Type B pancreatic cell (in vitro differentiated cells): ENCODE measurements around the gene RCAN1. TPM values are rescaled to one million over a fixed set of nuclear protein-coding genes. Genes with fewer than 3 reads are reported as not detected.

Source experiments
- DNase-seq: peaks from one replicate; pipeline ENCODE4 v3.0.0; 2021; ENCODE audit warnings: mixed read lengths; ENCODE audit not compliant: unreplicated experiment; ENCODE audit errors: extremely low spot score
- H3K27ac Mint-ChIP-seq: 2 replicates; pipeline ENCODE4 v1.8.0; 2021; ENCODE audit warnings: mild to moderate bottlenecking, mixed read lengths
- H3K27me3 Mint-ChIP-seq: 2 replicates; pipeline ENCODE4 v1.8.0; 2021; ENCODE audit warnings: mixed read lengths
- H3K36me3 Mint-ChIP-seq: 2 replicates; pipeline ENCODE4 v1.8.0; 2021; ENCODE audit warnings: mixed read lengths
- H3K4me1 Mint-ChIP-seq: one replicate; pipeline ENCODE4 v1.8.0; 2021; ENCODE audit warnings: mixed read lengths; ENCODE audit not compliant: unreplicated experiment
- H3K4me3 Mint-ChIP-seq: 2 replicates; pipeline ENCODE4 v1.8.0; 2021; ENCODE audit warnings: mild to moderate bottlenecking, mixed read lengths
- H3K9me3 Mint-ChIP-seq: 2 replicates; pipeline ENCODE4 v1.8.0; 2021; ENCODE audit warnings: mixed read lengths
- total RNA-seq: library from RNA; stranded (reverse); gene quantifications from 2 replicates; pipeline ENCODE4 v1.2.1, GENCODE V29; 2021; ENCODE audit warnings: low replicate concordance
- TF ChIP-seq, protein P1 (sequence below): fragments of 200-600 bp; sonication (generic); conservative IDR thresholded peaks from 2 replicates; pipeline ENCODE4 v1.5.0; 2021; ENCODE audit warnings: antibody characterized with exemption, mild to moderate bottlenecking

The RCAN1 gene
- total RNA-seq, 1 donor from 2014 or later = 16.5 TPM

DNA sequence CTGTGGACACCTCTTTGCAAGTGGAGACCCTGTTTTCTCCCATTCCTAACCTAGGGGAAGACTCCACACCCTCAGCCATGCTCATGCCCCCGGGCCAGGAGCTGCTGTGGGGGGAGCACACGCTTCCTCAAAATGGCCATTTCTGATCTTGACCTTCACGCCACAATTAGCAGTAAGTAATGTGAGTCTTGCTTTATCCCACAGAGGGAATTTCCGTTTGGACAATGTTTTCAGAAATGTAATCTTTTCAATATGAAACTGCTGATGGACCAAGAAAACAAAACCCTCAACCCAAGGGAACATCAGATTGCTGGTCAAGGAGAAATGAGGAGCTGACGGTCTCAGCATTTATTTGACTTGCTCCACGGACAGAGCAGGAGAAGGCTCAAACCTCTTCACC is 94.6 kb downstream of the RCAN1 start:
- Mint-ChIP-seq H3K4me3 (no peak overlapping the region), H3K9me3 (no peaks in the 10 kb centered on the region), H3K27me3 (peaks cover 7% of the 10 kb centered on the region), H3K36me3 (peaks cover 30% of the 10 kb centered on the region), H3K4me1 (peaks cover 29% of the 10 kb centered on the region), H3K27ac (no peak overlapping the region)
- TF ChIP-seq, protein P1, sequence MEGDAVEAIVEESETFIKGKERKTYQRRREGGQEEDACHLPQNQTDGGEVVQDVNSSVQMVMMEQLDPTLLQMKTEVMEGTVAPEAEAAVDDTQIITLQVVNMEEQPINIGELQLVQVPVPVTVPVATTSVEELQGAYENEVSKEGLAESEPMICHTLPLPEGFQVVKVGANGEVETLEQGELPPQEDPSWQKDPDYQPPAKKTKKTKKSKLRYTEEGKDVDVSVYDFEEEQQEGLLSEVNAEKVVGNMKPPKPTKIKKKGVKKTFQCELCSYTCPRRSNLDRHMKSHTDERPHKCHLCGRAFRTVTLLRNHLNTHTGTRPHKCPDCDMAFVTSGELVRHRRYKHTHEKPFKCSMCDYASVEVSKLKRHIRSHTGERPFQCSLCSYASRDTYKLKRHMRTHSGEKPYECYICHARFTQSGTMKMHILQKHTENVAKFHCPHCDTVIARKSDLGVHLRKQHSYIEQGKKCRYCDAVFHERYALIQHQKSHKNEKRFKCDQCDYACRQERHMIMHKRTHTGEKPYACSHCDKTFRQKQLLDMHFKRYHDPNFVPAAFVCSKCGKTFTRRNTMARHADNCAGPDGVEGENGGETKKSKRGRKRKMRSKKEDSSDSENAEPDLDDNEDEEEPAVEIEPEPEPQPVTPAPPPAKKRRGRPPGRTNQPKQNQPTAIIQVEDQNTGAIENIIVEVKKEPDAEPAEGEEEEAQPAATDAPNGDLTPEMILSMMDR = no peak
- no peak for DNase-seq

DNA sequence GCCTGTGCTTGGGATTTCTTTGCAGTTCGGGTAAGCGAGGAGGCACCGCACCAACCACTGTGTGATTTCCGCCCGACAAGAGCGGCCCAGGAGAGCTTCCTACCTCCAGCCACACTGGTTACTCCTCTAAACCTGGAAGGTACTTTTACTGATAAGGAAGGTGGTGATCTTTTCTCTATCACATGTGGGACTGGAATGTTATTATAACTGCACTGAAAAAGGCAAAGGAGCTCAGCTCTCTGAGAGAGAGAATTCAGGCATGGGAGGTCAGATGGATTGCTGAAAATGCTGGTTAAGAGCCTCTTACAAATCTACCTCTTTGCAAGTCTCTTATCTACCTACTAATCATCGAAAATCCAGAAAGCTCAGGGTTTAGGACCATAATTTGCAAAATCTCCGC is 95.2 kb downstream of the RCAN1 start:
- Mint-ChIP-seq H3K4me3 (no peak overlapping the region), H3K4me1 (peaks cover 23% of the 10 kb centered on the region), H3K27me3 (peaks cover 2% of the 10 kb centered on the region)

DNA sequence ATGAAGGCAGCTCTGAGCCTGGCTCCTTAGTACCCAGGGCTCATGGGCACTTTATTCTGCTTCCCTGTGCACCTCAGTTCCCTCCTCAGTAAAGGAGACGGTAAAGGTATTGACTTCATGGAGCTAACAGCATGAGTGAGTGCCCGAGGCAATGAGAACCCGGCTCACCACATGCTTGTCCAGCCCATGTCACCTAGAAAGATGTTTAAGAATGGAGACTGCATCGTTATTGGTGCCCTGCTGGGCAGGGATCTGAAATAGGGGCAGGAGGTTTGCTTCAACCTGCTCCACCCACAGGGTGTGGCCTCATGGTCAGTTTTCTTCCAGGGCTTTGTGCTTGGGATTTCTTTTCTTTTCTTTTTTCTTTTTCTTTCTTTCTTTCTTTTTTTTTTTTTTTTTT is 95.9 kb downstream of the RCAN1 start:
- TF ChIP-seq, protein P1 = no peak
- Mint-ChIP-seq H3K36me3 (peaks cover 30% of the 10 kb centered on the region), H3K27ac (no peak overlapping the region), H3K4me1 (peaks cover 16% of the 10 kb centered on the region), H3K27me3 (no peaks in the 10 kb centered on the region), H3K9me3 (no peaks in the 10 kb centered on the region), H3K4me3 (no peak overlapping the region)
- no peak for DNase-seq

More for the DNA sequence above, 95.2 kb downstream of the RCAN1 start:
- Mint-ChIP-seq H3K36me3 (peaks cover 30% of the 10 kb centered on the region), H3K27ac (no peak overlapping the region), H3K9me3 (no peaks in the 10 kb centered on the region)
- no peak for DNase-seq
- TF ChIP-seq, protein P1 = no peak

DNA sequence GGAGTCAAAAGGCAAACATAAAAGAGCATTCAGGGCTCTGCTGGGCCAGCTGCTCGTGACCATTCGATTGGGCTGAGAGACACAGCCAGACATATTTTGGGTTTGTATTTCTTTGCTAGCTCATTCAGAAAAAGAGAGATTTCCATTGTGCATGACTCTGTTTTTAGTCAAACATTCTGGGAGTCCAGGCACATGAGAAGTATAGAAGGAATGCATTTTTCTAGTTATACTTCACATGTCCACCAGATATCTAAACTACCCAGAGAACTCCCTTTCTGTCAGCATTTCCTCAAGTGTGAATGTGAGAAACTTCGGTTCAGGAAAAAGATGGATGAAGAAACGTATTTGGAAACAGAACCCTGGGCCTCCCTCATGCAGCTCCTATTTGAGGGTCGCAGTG is 96.6 kb downstream of the RCAN1 start:
- TF ChIP-seq, protein P1 = no peak
- H3K27ac Mint-ChIP-seq = no peak overlapping the region
- no peak for DNase-seq
- H3K4me1 Mint-ChIP-seq = peaks cover 16% of the 10 kb centered on the region
- no peaks in the 10 kb centered on the region for H3K9me3 Mint-ChIP-seq
- H3K36me3 Mint-ChIP-seq = peaks cover 30% of the 10 kb centered on the region
- no peaks in the 10 kb centered on the region for H3K27me3 Mint-ChIP-seq
- no peak overlapping the region for H3K4me3 Mint-ChIP-seq

DNA sequence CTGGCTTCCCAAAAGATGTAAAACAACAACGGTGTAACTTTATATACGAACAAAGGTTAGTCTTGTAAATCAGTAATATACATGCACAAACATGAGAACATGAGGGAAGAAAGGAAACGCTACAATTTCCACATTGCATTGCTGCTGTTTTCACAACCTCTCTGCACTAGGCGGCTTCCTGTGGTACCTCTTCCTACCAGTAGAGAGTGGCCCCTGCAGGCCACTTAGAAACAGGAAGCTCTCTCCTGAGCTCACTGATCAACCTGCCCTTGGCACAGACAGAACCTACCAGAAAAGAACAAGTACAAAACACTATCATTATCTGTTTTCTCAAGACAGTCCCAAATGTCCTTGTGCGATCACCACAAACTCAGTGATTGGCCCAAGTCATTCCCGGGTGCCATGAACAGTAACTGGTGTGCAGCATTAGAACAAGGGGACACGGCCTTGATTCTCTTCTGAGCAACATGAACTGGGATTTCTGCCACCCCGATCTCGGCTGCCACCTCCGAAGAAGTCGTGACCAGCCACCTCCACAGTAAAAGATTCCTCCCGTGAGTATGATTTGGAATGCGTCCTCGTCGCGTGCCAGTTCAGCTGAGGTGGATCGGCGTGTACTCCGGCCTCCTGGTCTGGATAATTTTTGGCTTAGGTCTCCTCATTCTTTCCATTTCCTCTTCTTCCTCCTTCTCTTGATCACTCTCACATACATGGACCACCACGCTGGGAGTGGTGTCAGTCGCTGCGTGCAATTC is 97.2 kb downstream of the RCAN1 start:
- H3K4me3 Mint-ChIP-seq = no peak overlapping the region
- DNase-seq = no peak
- no peaks in the 10 kb centered on the region for H3K27me3 Mint-ChIP-seq
- H3K9me3 Mint-ChIP-seq = no peaks in the 10 kb centered on the region
- H3K4me1 Mint-ChIP-seq = peaks cover 12% of the 10 kb centered on the region
- no peak overlapping the region for H3K27ac Mint-ChIP-seq
- TF ChIP-seq, protein P1 = peak; percentile 40
- H3K36me3 Mint-ChIP-seq = peaks cover 30% of the 10 kb centered on the region
